Measurements from ENCODE around the gene RAB36. TPM values are rescaled to one million over a fixed set of nuclear protein-coding genes. Genes with fewer than 3 reads are reported as not detected.

RAB36 gene
- total RNA-seq, 1 experiment from 2014 or later: 1.4 TPM

DNA sequence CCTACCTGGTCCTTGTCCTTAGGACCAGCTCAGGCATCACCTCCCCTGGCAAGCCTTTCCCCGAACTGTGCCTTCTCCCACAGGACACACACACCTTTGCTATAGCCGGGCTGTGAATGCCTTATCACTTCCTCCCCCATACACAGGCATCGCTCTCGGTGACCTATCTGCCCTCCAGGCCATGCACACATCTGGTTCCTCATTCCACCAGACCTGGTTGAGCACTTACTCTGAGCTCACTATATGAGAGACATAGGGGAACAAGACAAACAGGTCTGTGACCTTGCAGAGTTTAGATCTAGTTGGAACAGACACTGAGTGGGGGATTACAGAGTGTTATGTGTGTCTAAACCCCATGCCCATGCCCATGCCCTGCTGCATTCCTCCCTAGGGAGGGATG lies 31.9 kb downstream of the RAB36 start:
- no peak overlapping the region for H4K8ac ChIP-seq (replicated peaks; ENCODE audit: insufficient read length, low read depth, low read length)
- no peak for DNase-seq
- H4K5ac ChIP-seq (ENCODE audit: insufficient read length, low read depth, low read length): no peak overlapping the region
- no peak overlapping the region for H3K18ac ChIP-seq (ENCODE audit: insufficient read length, low read depth, low read length)
- no peak overlapping the region for H2BK12ac ChIP-seq (ENCODE audit: insufficient read length, low read depth, low read length)
- Mint-ChIP-seq H3K9me3 (peaks cover 19 to 23% of the 10 kb centered on the region in 2 experiments), H3K27me3 (ENCODE audit: low read depth) (peaks cover 18% of the 10 kb centered on the region), H3K4me1 (peaks cover 19 to 24% of the 10 kb centered on the region in 2 experiments), H3K36me3 (ENCODE audit: insufficient read depth in 1 of 3, low read depth in 3 of 3) (peaks cover 23 to 27% (median 26%) of the 10 kb centered on the region in 3 experiments), H3K4me3 (no peak overlapping the region; a peak in 1 of 5 replicates), H3K27ac (no peak overlapping the region)
- H3K4me1 ChIP-seq (ENCODE audit: insufficient read depth, low read length): no peaks in the 10 kb centered on the region
- H3K27ac ChIP-seq (ENCODE audit: insufficient read length, low read depth, low read length): no peak overlapping the region
- H4K20me1 ChIP-seq (ENCODE audit: control insufficient read depth, insufficient read depth, insufficient read length): peaks cover 4% of the 10 kb centered on the region
- H2AFZ ChIP-seq (ENCODE audit: low read length): no peak overlapping the region
- no CpG with 5 or more reads among the region's 4 CpGs for WGBS (ENCODE audit: extremely low coverage, insufficient read length, low lambda C conversion rate)
- no peak overlapping the region for H4K91ac ChIP-seq (ENCODE audit: insufficient read length, low read depth, low read length)
- H3K27me3 ChIP-seq (ENCODE audit: insufficient read depth, low read length): no peaks in the 10 kb centered on the region; the same call in 1 of the 2 replicates
- H3T11ph ChIP-seq (ENCODE audit: low read length): no peak overlapping the region
- no peak overlapping the region for H3K4ac ChIP-seq (ENCODE audit: low read depth, low read length)
- H2BK15ac ChIP-seq (ENCODE audit: low read depth, low read length): no peak overlapping the region
- H3K23me2 ChIP-seq (ENCODE audit: insufficient read length, low read depth, low read length, poor library complexity, severe bottlenecking): peaks cover 10% of the 10 kb centered on the region
- H3K4me2 ChIP-seq (ENCODE audit: insufficient read depth, insufficient read length, low read length): no peak overlapping the region
- no peak overlapping the region for H3K14ac ChIP-seq (ENCODE audit: insufficient read depth, low read length)
- H2BK120ac ChIP-seq (ENCODE audit: low read depth, low read length, poor library complexity, severe bottlenecking): no peak overlapping the region
- H3K79me2 ChIP-seq (ENCODE audit: insufficient read depth, low read length): peaks cover 8% of the 10 kb centered on the region; the same call in 1 of the 2 replicates
- peaks cover 17% of the 10 kb centered on the region for H3K9me3 ChIP-seq (ENCODE audit: control insufficient read depth, low read depth, low read length)
- H3K23ac ChIP-seq (ENCODE audit: insufficient read length, low read depth, low read length): no peak overlapping the region
- H3K79me1 ChIP-seq (ENCODE audit: insufficient read depth, low read depth, low read length, poor library complexity, severe bottlenecking): no peaks in the 10 kb centered on the region
- no peak overlapping the region for H2AK5ac ChIP-seq (ENCODE audit: insufficient read length, low read length)
- no peak overlapping the region for H3K9ac ChIP-seq (ENCODE audit: extremely low read depth, insufficient read length, low read length)
- no peak overlapping the region for H3K56ac ChIP-seq (ENCODE audit: insufficient read length, low read depth, low read length)
- no peak overlapping the region for H2BK20ac ChIP-seq (ENCODE audit: low read depth, low read length, poor library complexity, severe bottlenecking)
- H2BK5ac ChIP-seq (ENCODE audit: insufficient read length, low read length): no peak overlapping the region
- TF ChIP-seq, protein P1, sequence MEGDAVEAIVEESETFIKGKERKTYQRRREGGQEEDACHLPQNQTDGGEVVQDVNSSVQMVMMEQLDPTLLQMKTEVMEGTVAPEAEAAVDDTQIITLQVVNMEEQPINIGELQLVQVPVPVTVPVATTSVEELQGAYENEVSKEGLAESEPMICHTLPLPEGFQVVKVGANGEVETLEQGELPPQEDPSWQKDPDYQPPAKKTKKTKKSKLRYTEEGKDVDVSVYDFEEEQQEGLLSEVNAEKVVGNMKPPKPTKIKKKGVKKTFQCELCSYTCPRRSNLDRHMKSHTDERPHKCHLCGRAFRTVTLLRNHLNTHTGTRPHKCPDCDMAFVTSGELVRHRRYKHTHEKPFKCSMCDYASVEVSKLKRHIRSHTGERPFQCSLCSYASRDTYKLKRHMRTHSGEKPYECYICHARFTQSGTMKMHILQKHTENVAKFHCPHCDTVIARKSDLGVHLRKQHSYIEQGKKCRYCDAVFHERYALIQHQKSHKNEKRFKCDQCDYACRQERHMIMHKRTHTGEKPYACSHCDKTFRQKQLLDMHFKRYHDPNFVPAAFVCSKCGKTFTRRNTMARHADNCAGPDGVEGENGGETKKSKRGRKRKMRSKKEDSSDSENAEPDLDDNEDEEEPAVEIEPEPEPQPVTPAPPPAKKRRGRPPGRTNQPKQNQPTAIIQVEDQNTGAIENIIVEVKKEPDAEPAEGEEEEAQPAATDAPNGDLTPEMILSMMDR (conservative IDR thresholded peaks at IDR 0.05): no peak
